Measurements from ENCODE around the gene DAB1. TPM values are rescaled to one million over a fixed set of nuclear protein-coding genes. Genes with fewer than 3 reads are reported as not detected.

The DAB1 gene
- total and polyA plus RNA-seq, 10 of the 15 experiments (the other 5 are each of a cell fraction or from before 2014, with no cell fraction given) = 0.02 to 0.10 (median 0.03) TPM; not detected in 5

DNA sequence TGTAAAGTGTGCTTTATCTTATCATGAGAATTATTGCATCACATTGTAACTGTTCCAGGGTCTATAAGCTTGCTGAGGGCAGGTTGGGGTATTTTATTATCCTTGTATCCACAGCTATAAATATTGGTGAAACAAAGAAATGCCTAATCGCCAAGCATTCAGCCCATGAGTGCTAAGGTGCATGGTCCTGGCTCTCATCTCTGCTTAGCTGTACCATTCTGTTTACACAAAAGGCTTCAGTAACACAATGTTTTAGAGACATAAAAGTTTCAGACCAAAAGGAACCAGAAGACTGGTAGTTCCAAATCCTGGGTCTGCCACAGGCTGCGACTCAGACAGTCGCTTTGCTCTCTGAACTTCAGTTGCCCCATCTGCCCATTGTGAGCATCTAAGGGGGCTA lies 358.4 kb downstream of the DAB1 start:
- no peaks in the 10 kb centered on the region for H3K4me1 ChIP-seq (ENCODE audit: control insufficient read depth, insufficient read depth, low read length)
- intact Hi-C loops (cut with micrococcal nuclease; ENCODE audit: unreplicated experiment) (no loop called here), in situ Hi-C loops (cut with MboI) (no loop called here)
- FAIRE-seq (no peak), DNase-seq (ENCODE audit: low read depth, low spot score) (no peak), ATAC-seq (no peak)
- SMC1A ChIA-PET (ENCODE audit: uncharacterized antibody, unreplicated experiment) = no interaction called here
- H3K27me3 ChIP-seq (replicated peaks in 1 of 2; ENCODE audit: control insufficient read depth in 2 of 2, insufficient read depth in 2 of 2, low read length in 1 of 2) = no peaks in the 10 kb centered on the region; a peak in 1 of 4 replicates
- CTCF ChIA-PET = no interaction called here
- no peaks in the 10 kb centered on the region for H4K20me1 ChIP-seq (ENCODE audit: control insufficient read depth, insufficient read depth)
- no peaks in the 10 kb centered on the region for H3K36me3 ChIP-seq (ENCODE audit: control insufficient read depth in 2 of 2, insufficient read depth in 2 of 2, low read length in 1 of 2)
- RAD21 ChIA-PET (ENCODE audit: unreplicated experiment) = no interaction called here
- TF ChIP-seq STAT1 (conservative IDR thresholded peaks at IDR 0.05) (no peak), ESRRA (IDR thresholded peaks at IDR 0.05; ENCODE audit: low read length) (no peak), SIN3A (IDR thresholded peaks at IDR 0.05; ENCODE audit: low read depth, low read length) (no peak)
- no peaks in the 10 kb centered on the region for H3K79me2 ChIP-seq (ENCODE audit: control insufficient read depth, insufficient read depth, low read length)
- no peak overlapping the region for H3K9ac ChIP-seq (ENCODE audit: control insufficient read depth, insufficient read depth, low read length)
- 59% methylated on average over 3 of the region's 3 CpGs for WGBS (ENCODE audit: insufficient coverage, insufficient replicate concordance, low lambda C conversion rate, missing lambda C conversion rate)
- BruUV-seq (replicated peaks) = no TSS peak
- H2AFZ ChIP-seq (ENCODE audit: control insufficient read depth, low read depth, low read length) = no peak overlapping the region
- H3K27ac ChIP-seq (ENCODE audit: control insufficient read depth, insufficient read depth) = no peak overlapping the region
- POLR2A ChIA-PET = no interaction called here
- no peaks in the 10 kb centered on the region for H3K9me3 ChIP-seq (replicated peaks; ENCODE audit: control insufficient read depth, insufficient read depth, low read length)
- H3K4me3 ChIP-seq = no peak overlapping the region
- H3K4me2 ChIP-seq (ENCODE audit: control insufficient read depth, insufficient read depth) = no peak overlapping the region

DNA sequence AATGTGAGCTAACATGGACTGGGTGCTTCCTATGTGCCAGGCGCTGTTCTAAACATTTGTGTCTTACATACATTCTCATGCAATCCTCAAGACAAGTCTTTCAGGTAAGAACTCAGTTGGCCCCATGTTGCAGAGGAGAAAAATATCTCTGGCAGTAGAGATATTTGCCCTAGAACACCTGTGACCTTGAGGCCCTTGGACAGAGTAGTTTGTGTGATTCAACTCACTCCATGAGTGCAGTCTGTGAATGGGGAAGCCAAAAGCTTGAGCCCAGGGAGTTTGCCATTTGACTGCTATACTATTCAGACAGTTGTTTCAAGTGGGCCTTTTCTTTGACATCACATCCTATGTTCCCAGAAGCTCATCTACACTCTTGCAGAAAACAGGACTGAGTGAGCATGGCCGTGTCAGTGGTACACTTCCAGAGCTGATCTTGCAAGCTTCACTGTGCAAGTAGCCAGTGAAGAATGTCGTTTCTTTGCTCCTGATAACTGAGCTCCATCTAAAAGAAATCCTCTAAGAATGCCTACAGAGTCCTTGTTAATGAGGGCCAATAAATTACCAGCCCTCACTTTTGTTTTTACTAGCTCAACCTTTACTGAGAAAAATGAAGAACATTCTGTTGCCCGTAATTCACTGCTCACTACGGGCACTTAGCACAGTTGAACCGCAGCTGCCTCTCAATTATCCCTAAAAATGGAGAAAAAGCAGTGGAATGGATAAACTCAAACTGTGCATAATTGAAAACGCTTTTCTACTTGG lies 359.3 kb downstream of the DAB1 start:
- Histone ChIP-seq H4K20me1 (ENCODE audit: control insufficient read depth, insufficient read depth) (no peaks in the 10 kb centered on the region), H3K79me2 (ENCODE audit: control insufficient read depth, insufficient read depth, low read length) (no peaks in the 10 kb centered on the region), H3K4me2 (ENCODE audit: control insufficient read depth, insufficient read depth) (no peak overlapping the region), H3K4me3 (no peak overlapping the region), H3K27ac (ENCODE audit: control insufficient read depth, insufficient read depth) (no peak overlapping the region), H3K9ac (ENCODE audit: control insufficient read depth, insufficient read depth, low read length) (no peak overlapping the region), H3K9me3 (replicated peaks; ENCODE audit: control insufficient read depth, insufficient read depth, low read length) (no peaks in the 10 kb centered on the region), H2AFZ (ENCODE audit: control insufficient read depth, low read depth, low read length) (no peak overlapping the region), H3K36me3 (ENCODE audit: control insufficient read depth in 2 of 2, insufficient read depth in 2 of 2, low read length in 1 of 2) (no peaks in the 10 kb centered on the region), H3K27me3 (replicated peaks in 1 of 2; ENCODE audit: control insufficient read depth in 2 of 2, insufficient read depth in 2 of 2, low read length in 1 of 2) (no peaks in the 10 kb centered on the region; a peak in 1 of 4 replicates), H3K4me1 (ENCODE audit: control insufficient read depth, insufficient read depth, low read length) (no peaks in the 10 kb centered on the region)
- no peak for ATAC-seq
- BruUV-seq (replicated peaks) = no TSS peak
- CTCF ChIA-PET = interaction anchor here (0.7 to 1.3 kb wide), 3 partner anchors 8 to 90 kb away, joined by 3 read pairs; no protein-coding TSS in a partner anchor
- TF ChIP-seq BMI1 (IDR thresholded peaks at IDR 0.05; ENCODE audit: borderline replicate concordance) (no peak), ZNF384 (IDR thresholded peaks at IDR 0.05; ENCODE audit: borderline replicate concordance, low read depth, low read length) (no peak), KLF5 (IDR thresholded peaks at IDR 0.05; ENCODE audit: partially characterized antibody) (no peak), TCF12 (IDR thresholded peaks at IDR 0.05; ENCODE audit: low read depth, low read length) (no peak), ZSCAN29 (IDR thresholded peaks at IDR 0.05) (no peak), CBX3 (IDR thresholded peaks at IDR 0.05; ENCODE audit: borderline replicate concordance, low read depth) (no peak), GATAD2B (conservative IDR thresholded peaks at IDR 0.05; ENCODE audit: low read depth) (no peak), CHD1 (IDR thresholded peaks at IDR 0.05; ENCODE audit: low read depth, low read length) (no peak), CHD2 (IDR thresholded peaks at IDR 0.05; ENCODE audit: borderline replicate concordance, low read depth, low read length) (no peak), MTA2 (IDR thresholded peaks at IDR 0.05; ENCODE audit: low read depth) (no peak)
- TF ChIP-seq, protein P1, sequence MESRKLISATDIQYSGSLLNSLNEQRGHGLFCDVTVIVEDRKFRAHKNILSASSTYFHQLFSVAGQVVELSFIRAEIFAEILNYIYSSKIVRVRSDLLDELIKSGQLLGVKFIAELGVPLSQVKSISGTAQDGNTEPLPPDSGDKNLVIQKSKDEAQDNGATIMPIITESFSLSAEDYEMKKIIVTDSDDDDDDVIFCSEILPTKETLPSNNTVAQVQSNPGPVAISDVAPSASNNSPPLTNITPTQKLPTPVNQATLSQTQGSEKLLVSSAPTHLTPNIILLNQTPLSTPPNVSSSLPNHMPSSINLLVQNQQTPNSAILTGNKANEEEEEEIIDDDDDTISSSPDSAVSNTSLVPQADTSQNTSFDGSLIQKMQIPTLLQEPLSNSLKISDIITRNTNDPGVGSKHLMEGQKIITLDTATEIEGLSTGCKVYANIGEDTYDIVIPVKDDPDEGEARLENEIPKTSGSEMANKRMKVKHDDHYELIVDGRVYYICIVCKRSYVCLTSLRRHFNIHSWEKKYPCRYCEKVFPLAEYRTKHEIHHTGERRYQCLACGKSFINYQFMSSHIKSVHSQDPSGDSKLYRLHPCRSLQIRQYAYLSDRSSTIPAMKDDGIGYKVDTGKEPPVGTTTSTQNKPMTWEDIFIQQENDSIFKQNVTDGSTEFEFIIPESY (IDR thresholded peaks at IDR 0.05) = no peak
- POLR2A ChIA-PET = no interaction called here
- intact Hi-C loops (cut with micrococcal nuclease; ENCODE audit: unreplicated experiment) (no loop called here), in situ Hi-C loops (cut with MboI) (no loop called here)
- no peak for DNase-seq (ENCODE audit: low read depth, low spot score)
- 15% methylated on average over 7 of the region's 7 CpGs for WGBS (ENCODE audit: insufficient coverage, insufficient replicate concordance, low lambda C conversion rate, missing lambda C conversion rate)
- RAD21 ChIA-PET (ENCODE audit: unreplicated experiment) = no interaction called here
- no peak for FAIRE-seq
- SMC1A ChIA-PET (ENCODE audit: uncharacterized antibody, unreplicated experiment) = interaction anchor here (0.8 kb wide), 1 partner anchor 146 kb away, joined by 3 read pairs; no protein-coding TSS in a partner anchor
